Stromal cell of bone marrow (primary cell): ENCODE measurements around the gene MAT1A.
"Not testable (repeated sequence)": the region's sequence is repeated elsewhere in the genome, so short reads cannot be mapped to it uniquely, and the experiment has no call there.

Experiments
- DNase-seq: peaks from one replicate; pipeline ENCODE4 v3.0.0-alpha.2; 2012; ENCODE audit warnings: low read depth

The MAT1A gene

DNA sequence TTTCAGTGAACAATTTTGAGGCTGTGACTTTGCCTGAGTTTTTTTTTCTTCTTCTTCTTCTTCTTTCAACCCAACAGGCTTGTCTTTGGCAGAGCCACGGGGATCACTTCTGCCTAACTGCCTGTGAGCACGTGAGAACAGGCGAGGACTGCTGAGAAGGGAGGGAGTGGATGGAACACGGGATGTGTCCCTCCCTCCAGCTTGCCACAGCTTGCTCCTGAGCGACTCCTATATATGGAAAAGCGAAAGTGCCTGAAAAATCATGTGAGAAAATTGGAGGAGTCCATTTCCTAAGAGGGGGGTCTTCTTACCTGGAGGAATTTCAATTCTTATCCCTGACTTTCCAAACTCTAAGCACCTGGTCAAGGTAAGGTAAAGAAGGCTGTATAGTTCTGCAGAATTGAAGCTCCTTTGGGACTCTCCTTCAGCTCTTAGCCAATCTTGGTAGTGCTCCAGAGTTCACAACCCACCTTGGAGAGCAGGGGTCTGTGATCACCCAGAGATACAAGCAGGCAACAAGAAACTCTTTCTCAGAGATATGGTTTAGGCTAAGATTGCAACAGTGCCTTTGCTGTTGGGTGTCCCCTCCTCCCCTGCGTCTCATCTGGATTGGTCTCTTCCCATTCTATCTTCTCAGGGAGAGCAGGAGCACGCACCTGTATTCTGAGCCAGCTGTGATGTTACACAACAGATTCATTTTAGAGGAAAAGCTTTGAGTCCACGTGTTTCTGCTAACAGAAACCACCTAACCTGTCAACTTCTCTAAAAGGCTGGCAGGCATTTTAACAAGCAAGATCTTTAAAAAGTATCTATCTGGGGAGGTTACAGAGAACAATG is at the start of gene MAT1A:
TSS of gene MAT1A (minus strand) at position 208 of the 837 bp plus-strand sequence. CDS start 235 bp downstream, outside the sequence.
- DNase-seq, result no peak

DNA sequence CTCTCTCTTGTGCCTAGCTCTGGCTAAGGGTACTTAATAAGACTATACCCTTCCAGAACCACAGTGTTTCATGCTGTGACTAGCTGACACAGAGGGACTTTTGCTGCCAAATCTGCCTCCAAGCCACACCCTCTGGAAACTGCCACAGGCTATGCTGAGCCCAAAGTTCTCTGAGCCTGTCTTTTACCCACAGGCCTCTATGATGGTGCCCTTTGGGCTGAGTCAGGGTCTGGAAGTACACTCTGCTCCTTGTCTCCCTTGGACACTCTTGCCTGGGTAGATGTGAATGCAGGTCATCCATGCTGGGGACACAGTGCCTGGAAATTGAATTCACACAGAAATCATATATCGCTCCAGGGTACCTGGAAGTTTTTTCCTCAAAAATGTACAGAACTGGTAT is 44.5 kb upstream of the MAT1A start:
- DNase-seq, result no peak

DNA sequence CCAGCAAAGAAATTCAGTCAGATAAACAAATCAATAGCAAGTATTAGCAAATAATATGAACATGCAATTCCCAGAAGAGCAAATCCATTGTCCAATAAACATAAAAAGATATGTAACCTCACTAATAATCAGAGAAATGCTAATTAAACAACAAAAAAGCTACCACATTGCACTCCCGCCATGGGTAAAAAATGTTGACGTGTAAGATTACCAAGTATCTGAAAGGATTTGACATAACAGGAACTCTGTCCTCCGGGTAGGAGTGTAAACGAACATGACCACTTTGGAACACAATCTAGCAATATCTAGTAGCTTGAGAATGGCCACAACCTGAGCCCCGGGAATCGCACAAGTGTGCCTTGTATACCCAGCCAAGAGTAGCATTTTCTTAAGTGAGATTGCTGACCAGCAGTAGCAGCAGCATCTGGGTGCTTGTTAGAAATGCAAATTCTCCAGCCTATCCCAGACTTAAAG is 35.5 kb upstream of the MAT1A start:
- no peak for DNase-seq

DNA sequence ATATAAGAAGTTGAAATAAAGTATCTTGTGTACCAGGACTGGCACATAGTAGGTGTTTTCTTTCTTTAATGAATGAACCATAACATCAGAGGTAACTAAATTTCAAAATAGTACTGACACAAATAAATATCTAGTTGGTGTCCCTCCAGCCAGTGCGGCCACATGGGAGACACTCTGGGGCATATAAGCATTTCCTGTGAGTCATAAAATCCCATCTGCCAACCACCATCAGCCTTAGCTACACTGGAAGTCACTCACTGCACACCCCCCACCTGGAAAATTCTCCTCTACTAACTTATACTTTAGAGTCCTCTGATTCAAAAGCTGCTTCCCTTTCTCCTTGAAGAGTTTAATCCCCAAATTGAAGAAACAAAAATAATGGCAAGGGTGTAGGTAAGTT is 34.6 kb upstream of the MAT1A start:
- DNase-seq, result no peak

DNA sequence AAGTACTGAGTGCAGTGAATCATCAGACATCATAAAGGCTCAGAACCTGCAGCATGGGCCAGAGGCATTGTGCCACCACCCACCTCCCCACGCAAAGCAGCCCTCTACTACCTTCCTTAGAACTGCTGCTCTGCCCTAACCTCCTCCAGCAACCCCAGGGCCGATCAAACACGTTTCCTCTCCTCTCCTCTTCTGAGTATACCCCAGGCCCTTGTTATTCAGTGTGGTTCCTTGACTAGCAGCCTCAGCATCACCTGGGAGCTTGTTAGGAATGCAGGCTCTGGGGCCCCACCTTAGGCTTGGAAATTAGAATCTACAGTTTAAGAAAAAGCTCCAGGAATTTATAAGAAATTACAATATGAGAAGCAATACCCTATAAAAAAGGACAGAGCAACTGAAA is 33.9 kb upstream of the MAT1A start:
- no peak for DNase-seq

DNA sequence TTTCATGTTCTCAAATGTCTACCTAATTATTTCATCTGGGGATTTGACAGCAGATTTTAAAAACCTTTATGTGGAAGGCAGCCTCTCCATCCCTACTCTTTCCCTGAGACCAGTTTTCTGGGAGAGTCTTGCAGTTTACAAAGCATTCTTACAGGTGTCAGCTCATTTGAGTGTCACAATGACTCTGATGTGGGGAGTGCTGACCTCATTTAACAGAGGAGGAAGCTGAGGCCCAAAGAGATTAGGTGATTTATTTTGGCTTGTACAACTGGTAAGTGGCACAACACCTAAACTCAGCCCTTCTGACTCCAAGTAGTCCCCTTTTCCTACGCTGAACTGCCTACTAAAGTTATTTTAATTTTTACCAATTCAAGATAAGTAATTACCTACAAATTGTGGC is 33.3 kb upstream of the MAT1A start:
- no peak for DNase-seq

DNA sequence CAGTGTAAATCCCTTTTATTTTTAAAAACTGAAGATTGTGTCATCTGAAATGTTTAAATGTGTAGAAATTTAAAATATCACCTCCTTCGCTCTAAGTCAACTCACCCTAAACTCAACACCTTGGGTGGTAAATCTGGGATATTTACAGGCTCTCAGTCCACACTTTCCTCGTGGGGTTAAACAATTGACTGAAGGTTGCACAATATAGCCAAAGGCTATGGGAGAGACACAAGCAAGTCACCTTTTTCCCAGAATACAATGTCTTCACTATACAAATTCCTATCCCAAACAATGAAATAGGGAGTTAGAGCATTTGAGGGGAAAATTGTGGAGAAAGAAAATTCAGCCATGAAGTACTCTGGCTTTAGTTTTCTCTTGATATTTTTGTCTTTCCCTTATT is 32.7 kb upstream of the MAT1A start:
- no peak for DNase-seq

DNA sequence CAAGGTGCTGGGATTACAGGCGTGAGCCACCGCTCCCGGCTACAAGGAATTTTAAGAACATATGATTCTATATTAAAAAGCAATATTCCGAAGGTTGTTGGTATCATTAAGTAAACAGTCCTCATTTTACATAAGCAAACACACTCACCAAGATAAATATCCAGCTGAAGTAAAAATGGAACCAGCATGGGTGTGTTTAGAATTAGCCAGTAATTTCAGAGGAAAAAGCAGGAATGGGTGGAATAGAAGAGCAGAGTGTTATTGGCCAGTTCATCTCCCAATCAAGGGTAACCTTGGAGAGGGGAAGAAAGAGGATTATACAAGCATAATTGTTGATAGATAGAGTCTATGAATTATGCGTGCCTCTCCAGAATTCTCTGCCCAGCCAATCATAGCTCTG is 31.7 kb upstream of the MAT1A start:
- DNase-seq, result no peak

DNA sequence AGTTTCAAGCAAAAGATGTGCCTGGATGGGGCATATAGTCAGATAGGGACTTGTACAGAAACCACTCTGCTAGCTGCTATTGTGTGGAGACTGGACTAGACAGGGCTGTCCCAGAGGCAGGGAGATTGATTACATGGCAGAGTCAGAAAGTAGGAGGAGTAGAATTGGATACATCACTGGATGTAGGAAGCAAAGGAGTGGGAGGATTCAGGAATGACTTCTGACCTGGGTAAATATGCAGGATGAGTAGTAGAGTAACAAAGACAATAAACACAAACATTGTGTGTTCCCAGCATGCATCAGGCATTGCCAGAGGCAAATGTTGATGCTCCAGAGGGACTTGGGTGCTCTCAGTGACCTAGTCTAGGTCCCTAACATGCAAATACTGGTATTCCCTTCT is 30.9 kb upstream of the MAT1A start:
- no peak for DNase-seq

DNA sequence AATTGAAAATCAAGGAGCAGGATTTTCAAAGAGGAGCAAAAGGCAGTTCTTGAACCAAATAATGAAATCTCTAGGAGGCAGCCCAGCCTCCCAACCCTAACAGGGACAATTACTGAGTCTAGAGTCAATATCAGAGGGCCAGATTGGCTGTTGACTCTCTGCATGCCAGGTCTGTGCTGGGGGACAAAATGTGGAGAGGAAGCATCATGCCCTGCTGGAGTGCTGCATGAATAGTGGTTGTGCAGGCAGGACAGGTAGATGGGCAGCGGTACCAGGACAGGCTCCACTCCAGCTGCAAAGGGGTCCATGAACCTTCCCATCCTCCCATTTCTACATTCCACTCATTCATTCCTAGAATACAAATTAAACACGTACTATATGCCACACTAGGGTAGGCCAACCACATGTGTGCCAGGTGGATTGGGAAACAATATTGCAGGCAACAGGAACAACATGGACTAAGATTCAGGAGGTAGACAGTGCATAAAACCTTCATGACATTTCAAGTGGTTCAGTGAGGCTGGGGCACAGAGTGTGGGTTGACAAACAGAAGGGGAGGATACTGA is 30.4 kb upstream of the MAT1A start:
- no peak for DNase-seq

DNA sequence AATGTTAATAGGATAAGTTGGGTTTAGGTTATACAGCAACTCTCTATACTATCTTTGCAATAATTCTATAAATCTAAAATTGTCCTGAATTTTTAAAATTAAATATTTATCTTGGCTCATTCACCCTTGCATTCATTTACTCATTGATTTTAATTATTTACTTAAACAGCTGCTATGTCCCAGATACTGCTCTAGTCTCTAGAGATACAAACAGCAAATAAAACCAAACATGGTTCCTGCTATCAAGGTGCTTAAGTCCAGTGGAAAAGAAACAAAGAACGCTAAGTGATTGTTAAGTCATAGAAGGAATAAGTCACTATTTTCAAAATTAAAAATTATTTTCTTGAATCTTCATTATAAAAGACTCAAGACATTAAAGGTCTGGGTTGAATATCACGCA is 29.9 kb upstream of the MAT1A start:
- DNase-seq, result no peak

DNA sequence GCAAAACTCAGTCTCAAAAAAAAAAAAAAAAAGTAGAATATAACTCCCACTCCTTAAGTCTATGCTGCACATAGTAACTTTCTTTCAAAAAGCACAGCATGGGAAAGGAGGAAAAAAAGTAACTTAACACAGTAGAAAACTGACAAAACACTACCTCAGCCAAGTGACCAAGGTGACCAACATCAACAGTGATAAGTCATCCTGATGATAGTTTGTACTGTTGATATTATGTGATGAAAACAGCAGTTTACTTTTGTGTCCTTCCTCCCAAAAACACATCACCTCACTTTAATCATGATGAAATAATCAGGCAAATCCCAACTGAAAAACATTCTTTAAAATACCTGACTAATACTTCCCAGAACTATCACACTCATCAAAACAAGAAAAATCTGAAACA is 29.3 kb upstream of the MAT1A start:
- DNase-seq, result no peak

DNA sequence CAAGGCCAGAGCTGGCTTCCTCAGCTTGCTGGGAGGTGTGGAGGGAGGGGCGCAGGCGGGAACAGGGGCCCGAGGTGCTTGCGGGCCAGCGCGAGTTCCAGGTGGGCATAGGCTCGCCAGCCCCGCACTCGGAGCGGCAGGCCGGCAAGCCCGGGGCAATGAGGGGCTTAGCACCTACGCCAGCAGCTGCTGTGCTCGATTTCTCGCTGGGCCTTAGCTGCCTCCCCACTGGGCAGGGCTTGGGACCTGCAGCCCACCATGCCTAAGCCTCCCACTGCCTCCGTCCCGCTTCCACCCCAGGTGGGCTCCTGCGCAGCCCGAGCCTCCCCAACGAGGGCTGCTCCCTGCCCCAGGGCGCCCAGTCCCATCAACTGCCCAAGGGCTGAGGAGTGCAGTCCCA is 25.9 kb upstream of the MAT1A start:
- no peak for DNase-seq

DNA sequence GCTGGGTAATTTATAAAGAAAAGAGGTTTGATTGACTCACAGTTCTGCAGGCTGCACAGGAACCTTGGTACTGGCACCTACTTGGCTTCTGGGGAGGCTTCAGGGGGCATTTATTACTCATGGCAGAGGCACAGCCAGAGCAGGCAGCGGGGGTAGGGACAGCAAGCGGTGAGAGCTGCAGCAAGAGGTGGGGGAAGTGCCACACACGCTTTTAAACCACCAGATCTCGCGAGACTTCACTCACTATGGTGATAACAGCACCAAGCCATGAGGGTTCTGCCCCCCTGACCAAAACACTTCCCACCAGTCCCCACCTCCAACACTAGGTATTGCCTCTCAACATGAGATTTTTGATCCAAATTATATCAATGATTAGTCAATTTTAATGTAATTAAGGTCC is 24.1 kb upstream of the MAT1A start:
- DNase-seq, result no peak

DNA sequence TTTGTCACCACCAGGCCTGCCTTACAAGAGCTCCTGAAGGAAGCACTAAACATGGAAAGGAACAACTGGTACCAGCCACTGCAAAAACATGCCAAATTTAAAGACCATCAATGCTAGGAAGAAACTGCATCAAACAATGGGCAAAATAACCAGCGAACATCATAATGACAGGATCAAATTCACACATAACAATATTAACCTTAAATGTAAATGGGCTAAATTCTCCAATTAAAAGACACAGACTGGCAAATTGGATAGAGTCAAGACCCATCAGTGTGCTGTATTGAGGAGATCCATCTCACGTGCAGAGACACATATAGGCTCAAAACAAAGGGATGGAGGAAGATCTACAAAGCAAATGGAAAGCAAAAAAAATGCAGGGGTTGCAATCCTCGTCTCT is 16.5 kb upstream of the MAT1A start:
- DNase-seq, result not testable (repeated sequence)

DNA sequence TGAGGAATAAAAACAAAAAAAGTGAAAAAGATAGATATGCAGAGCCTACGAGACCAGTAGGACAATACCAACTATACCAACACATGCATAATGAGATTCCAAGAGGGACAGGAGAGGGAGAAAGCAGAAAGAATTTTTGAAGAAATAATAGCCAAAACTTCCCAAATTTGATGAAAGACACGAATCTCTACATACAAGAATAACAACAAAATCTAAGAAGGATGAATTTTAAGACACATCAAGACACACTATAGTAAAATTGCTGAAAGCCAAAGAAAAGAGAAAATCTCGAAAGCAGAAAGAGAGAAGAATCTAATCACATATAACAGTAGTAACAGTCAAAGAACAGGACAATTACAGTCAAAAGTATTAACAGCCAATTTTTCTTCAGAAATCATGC is 7.5 kb upstream of the MAT1A start:
- DNase-seq, result no peak

DNA sequence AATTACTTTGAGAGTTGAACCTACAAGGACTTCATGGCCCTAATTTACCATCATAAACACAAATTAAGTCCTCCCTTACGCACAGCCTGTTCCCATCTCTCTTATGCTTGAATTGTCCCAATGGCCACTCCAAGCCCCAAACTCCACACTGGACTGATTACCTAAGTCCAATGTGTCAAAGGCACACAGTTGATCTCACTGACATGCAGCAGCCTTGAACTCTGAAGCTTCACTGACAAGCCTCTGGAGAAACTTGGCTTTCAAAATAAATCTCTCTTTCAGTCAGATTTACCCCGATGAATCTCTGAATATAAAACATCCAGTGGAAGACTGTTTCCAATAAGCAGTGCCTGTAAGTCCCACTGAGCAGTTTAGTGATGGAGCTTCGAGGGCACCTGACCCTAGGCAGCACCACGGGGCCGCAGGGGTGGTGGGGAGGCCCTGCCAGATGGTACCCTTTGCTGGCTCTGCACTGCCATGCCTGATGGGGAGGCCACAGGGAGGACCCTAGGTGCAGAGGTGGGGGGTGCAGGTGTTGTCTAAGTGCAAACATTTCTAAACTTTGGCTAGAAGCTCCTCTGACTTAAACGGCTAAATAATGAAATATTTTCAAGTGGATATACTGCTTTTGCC is 3.3 kb upstream of the MAT1A start:
- DNase-seq, result no peak

DNA sequence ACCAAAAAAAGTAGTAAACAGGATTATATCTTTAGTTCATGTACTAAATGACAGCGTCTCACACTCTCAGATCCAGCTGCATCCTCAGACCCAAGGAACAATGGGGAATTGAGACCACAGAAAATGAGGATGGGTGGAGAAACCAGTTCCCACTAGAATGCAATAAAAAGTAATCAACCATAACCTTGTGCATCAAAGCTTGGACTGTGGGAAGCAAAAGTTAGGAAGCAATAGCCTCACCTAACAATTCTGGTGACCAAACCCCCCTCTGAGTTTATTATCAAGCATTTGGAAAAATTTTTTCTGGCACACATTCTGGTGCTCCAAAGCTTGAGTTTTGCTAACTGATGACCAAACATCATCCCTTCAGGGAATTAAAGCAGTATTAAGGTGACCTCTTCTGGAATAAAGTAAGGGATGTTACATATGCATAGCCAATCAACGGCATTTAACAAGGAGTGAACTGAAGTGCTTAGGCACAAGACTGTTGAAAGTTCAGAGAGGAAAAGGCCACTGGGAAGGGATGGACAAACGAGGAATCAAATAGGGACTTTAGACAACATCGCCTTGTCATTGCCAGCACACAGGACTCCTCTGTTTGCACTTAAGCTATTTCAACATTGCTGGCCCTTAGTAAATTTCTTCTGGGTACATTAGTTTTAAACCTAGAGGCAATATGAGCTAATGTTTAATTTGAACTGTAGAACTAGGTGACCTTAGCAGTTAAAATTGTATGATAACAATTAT is 1.2 kb upstream of the MAT1A start:
- DNase-seq, result no peak

DNA sequence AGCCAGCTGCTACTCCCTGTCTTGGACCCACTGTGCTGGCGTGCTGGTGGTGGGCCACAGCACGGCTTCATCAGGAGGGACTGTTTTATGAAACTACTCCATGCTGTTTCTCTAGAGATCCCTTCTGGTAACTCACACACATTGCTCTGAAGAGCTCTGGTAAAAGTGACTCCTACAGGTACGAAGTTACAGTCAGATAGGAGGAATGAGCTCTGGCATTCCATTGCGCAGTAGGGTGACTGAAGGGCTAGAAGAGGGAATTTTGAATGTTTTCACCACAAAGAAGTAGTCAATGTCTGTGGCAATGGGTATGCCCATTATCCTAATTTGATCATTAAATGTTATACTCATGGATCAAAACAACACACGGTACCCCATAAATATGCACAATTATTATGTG is 609 bp downstream of the MAT1A start:
- no peak for DNase-seq

DNA sequence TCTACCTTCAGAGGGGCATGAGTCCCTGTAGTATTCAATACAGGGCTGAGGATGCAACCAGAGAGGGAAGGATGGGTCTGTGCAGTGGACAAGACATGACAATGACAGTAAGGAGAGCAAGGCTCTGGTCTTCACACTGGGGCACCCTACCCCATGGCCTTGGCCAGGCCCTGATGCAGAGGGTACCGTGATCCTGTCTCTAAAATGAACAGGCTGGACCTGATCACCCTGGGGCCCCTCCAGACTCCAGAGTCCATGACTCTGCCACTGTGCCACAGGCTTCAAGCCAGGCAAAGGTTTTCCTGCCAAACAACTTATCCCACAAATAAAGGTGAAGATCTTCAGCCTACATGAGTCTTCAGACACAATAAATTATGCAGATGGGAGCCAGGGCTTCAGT is 4.9 kb downstream of the MAT1A start:
- no peak for DNase-seq

DNA sequence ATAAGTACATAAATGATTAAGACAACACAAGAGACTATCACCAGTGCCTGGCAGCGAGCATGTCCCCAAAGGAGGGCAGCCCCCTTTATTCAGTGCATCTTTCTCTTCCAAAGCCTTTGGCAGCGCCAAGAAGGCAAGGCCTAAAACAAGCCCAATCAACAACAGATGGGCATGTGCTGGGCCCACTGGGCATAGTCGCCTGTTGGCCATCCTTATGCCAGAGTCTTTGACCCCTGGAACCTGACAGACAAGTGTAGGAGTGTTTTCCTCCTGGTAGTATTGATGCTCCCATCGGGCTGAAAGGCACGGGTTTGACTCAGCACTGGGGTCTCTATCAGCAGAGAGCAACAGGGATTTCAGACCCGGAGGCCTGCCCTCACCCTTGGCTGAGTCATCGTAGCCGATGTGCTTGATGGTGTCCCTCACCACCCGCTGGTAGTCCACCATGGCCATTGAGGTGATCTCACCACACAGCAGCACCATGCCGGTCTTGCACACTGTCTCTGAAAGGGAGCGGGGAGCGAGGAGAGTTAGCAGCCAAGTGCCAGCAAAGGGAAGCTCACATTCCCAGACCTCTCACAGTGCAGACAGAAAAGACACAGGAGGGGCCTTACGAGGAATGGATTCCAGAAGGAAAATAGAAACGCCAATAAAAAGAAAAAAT is 5.8 kb downstream of the MAT1A start:
- no peak for DNase-seq

DNA sequence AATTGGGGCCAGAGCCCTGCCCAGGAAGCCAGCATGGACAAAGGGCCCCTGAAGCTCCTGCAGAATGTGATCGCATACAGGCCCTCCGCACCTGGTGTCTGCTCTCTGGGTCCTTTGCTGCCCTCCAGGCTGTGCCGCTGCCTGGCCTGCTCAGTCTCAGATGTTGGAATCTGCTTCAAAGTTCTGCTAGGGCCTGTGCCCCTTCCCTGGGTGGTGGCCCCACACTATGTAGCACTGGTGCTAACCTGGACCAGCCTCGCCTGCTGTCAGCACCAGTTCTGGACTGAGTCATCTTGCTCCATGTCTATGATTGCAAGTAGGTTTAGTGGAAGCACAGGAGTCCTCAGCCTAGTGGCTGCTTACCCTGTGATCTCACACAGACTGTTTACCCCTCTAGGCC is 6.3 kb downstream of the MAT1A start:
- no peak for DNase-seq
